ENCODE measurements around the gene TSC22D1.
A peak's percentile ranks its signal among the peaks of the same experiment; 100 is the strongest.

TSC22D1 gene

GRCh38 chr13:44592216-44592847 lies 16.2 kb upstream of the TSC22D1 start:
- WGBS (ENCODE audit: extremely low coverage, insufficient coverage, low lambda C conversion rate), result no CpG with 5 or more reads among the region's 6 CpGs

DNA sequence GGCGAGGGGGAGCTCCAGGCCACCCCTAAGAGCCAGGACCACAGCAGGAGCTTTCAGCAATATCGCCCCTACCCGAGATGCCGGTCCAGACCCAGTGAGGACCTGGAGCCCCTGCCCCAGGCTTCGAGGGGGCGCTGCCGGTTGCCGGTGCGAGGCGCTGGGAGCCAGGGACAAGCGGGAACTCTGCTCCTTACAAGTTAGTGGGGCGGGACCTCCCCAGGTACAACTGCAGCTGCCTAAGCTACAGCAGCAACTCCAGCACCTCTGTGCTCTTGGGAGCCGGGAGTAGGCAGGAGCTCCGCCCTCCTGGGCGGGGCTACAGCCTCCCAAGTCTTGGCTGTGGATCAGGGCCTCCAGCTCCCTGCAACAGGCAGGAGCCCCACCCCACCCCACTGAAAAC lies 15.2 kb upstream of the TSC22D1 start:
- no peaks in the 10 kb centered on the region for H3K4me1 ChIP-seq (ENCODE audit: control insufficient read depth, low read depth, low read length)
- no peak overlapping the region for H2BK15ac ChIP-seq (replicated peaks; ENCODE audit: low read depth)
- no peak overlapping the region for H4K8ac ChIP-seq (ENCODE audit: low read depth, low read length)
- H4K5ac ChIP-seq (ENCODE audit: low read length), result no peak overlapping the region
- H3K56ac ChIP-seq (ENCODE audit: low read length), result no peak overlapping the region
- DNase-seq, result peak; percentile 23
- H3K18ac ChIP-seq (ENCODE audit: low read length), result no peak overlapping the region
- no peaks in the 10 kb centered on the region for H3K36me3 ChIP-seq (ENCODE audit: control insufficient read depth, insufficient read depth, low read length)
- no peaks in the 10 kb centered on the region for H3K79me1 ChIP-seq (ENCODE audit: low read length)
- no peak overlapping the region for H2AK5ac ChIP-seq (ENCODE audit: low read length)
- no peak overlapping the region for H3K27ac ChIP-seq (ENCODE audit: low read depth, low read length)
- H3K79me2 ChIP-seq (ENCODE audit: control insufficient read depth, insufficient read depth, low read length), result no peaks in the 10 kb centered on the region
- no peak overlapping the region for H3K23ac ChIP-seq (ENCODE audit: low read length)
- no peak overlapping the region for H2BK120ac ChIP-seq (ENCODE audit: low read depth, low read length)
- no peaks in the 10 kb centered on the region for H3K27me3 ChIP-seq (ENCODE audit: insufficient read depth, low read length, poor library complexity)
- H2BK5ac ChIP-seq (ENCODE audit: low read length), result no peak overlapping the region
- no peak overlapping the region for H3K4me2 ChIP-seq (ENCODE audit: low read length)
- no peak overlapping the region for H3K4ac ChIP-seq (ENCODE audit: low read depth, low read length)
- no peak overlapping the region for H3K9ac ChIP-seq (ENCODE audit: low read length)
- no CpG with 5 or more reads among the region's 15 CpGs for WGBS (ENCODE audit: extremely low coverage, insufficient coverage, low lambda C conversion rate)
- H3K4me3 ChIP-seq (ENCODE audit: low read length), result no peak overlapping the region

More at GRCh38 chr13:44592216-44592847, 16.2 kb upstream of the TSC22D1 start:
- no peak for DNase-seq
- H3K23ac ChIP-seq (ENCODE audit: low read length), result no peak overlapping the region
- no peak overlapping the region for H3K9ac ChIP-seq (ENCODE audit: low read length)
- H3K79me2 ChIP-seq (ENCODE audit: control insufficient read depth, insufficient read depth, low read length), result no peaks in the 10 kb centered on the region
- no peak overlapping the region for H3K4ac ChIP-seq (ENCODE audit: low read depth, low read length)
- no peaks in the 10 kb centered on the region for H3K79me1 ChIP-seq (ENCODE audit: low read length)
- no peaks in the 10 kb centered on the region for H3K4me1 ChIP-seq (ENCODE audit: control insufficient read depth, low read depth, low read length)
- no peak overlapping the region for H3K4me3 ChIP-seq (ENCODE audit: low read length)
- H4K5ac ChIP-seq (ENCODE audit: low read length), result no peak overlapping the region
- no peak overlapping the region for H2BK5ac ChIP-seq (ENCODE audit: low read length)
- no peak overlapping the region for H3K56ac ChIP-seq (ENCODE audit: low read length)
- no peak overlapping the region for H2BK15ac ChIP-seq (replicated peaks; ENCODE audit: low read depth)
- no peak overlapping the region for H3K4me2 ChIP-seq (ENCODE audit: low read length)
- H3K27ac ChIP-seq (ENCODE audit: low read depth, low read length), result no peak overlapping the region
- H3K18ac ChIP-seq (ENCODE audit: low read length), result no peak overlapping the region
- no peak overlapping the region for H2AK5ac ChIP-seq (ENCODE audit: low read length)
- no peak overlapping the region for H2BK120ac ChIP-seq (ENCODE audit: low read depth, low read length)
- no peak overlapping the region for H4K8ac ChIP-seq (ENCODE audit: low read depth, low read length)
- H3K36me3 ChIP-seq (ENCODE audit: control insufficient read depth, insufficient read depth, low read length), result no peaks in the 10 kb centered on the region
- no peaks in the 10 kb centered on the region for H3K27me3 ChIP-seq (ENCODE audit: insufficient read depth, low read length, poor library complexity)

- H4K5ac ChIP-seq (ENCODE audit: low read length), result no peak overlapping the region
- no peaks in the 10 kb centered on the region for H3K4me1 ChIP-seq (ENCODE audit: control insufficient read depth, low read depth, low read length)
These were observed 7.0 kb upstream of the TSC22D1 start for GRCh38 chr13:44583137-44583536.

GRCh38 chr13:44578067-44578400 lies 1.9 kb upstream of the TSC22D1 start:
- Histone ChIP-seq H3K4me1 (ENCODE audit: control insufficient read depth, low read depth, low read length) (peaks cover 11% of the 10 kb centered on the region), H3K79me2 (ENCODE audit: control insufficient read depth, insufficient read depth, low read length) (peaks cover 20% of the 10 kb centered on the region), H3K9ac (ENCODE audit: low read length) (peak overlapping the region; percentile 77), H3K79me1 (ENCODE audit: low read length) (peaks cover 15% of the 10 kb centered on the region), H3K4ac (ENCODE audit: low read depth, low read length) (no peak overlapping the region), H3K27ac (ENCODE audit: low read depth, low read length) (peak overlapping the region; percentile 94), H3K4me2 (ENCODE audit: low read length) (peak overlapping the region; percentile 86), H2BK120ac (ENCODE audit: low read depth, low read length) (no peak overlapping the region), H2BK15ac (replicated peaks; ENCODE audit: low read depth) (no peak overlapping the region), H3K18ac (ENCODE audit: low read length) (peak overlapping the region; percentile 29), H3K23ac (ENCODE audit: low read length) (peak overlapping the region; percentile 29), H4K8ac (ENCODE audit: low read depth, low read length) (no peak overlapping the region), H3K36me3 (ENCODE audit: control insufficient read depth, insufficient read depth, low read length) (no peaks in the 10 kb centered on the region), H4K5ac (ENCODE audit: low read length) (no peak overlapping the region), H3K56ac (ENCODE audit: low read length) (peak overlapping the region; percentile 87), H2BK5ac (ENCODE audit: low read length) (peak overlapping the region; percentile 19), H3K27me3 (ENCODE audit: insufficient read depth, low read length, poor library complexity) (no peaks in the 10 kb centered on the region), H3K4me3 (ENCODE audit: low read length) (peak overlapping the region; percentile 59), H2AK5ac (ENCODE audit: low read length) (no peak overlapping the region)
- no CpG with 5 or more reads among the region's 15 CpGs for WGBS (ENCODE audit: extremely low coverage, insufficient coverage, low lambda C conversion rate)
- peak; percentile 74 for DNase-seq

More at GRCh38 chr13:44583137-44583536, 7.0 kb upstream of the TSC22D1 start:
- Histone ChIP-seq H3K27me3 (ENCODE audit: insufficient read depth, low read length, poor library complexity) (no peaks in the 10 kb centered on the region), H3K4me2 (ENCODE audit: low read length) (no peak overlapping the region), H3K36me3 (ENCODE audit: control insufficient read depth, insufficient read depth, low read length) (no peaks in the 10 kb centered on the region), H3K79me1 (ENCODE audit: low read length) (no peaks in the 10 kb centered on the region), H3K79me2 (ENCODE audit: control insufficient read depth, insufficient read depth, low read length) (no peaks in the 10 kb centered on the region), H2AK5ac (ENCODE audit: low read length) (no peak overlapping the region), H3K9ac (ENCODE audit: low read length) (no peak overlapping the region), H3K4ac (ENCODE audit: low read depth, low read length) (no peak overlapping the region), H3K4me3 (ENCODE audit: low read length) (no peak overlapping the region), H2BK5ac (ENCODE audit: low read length) (no peak overlapping the region), H3K18ac (ENCODE audit: low read length) (no peak overlapping the region), H4K8ac (ENCODE audit: low read depth, low read length) (no peak overlapping the region), H2BK120ac (ENCODE audit: low read depth, low read length) (no peak overlapping the region), H3K56ac (ENCODE audit: low read length) (no peak overlapping the region), H3K23ac (ENCODE audit: low read length) (no peak overlapping the region), H3K27ac (ENCODE audit: low read depth, low read length) (no peak overlapping the region), H2BK15ac (replicated peaks; ENCODE audit: low read depth) (no peak overlapping the region)
- no peak for DNase-seq
- no CpG with 5 or more reads among the region's 3 CpGs for WGBS (ENCODE audit: extremely low coverage, insufficient coverage, low lambda C conversion rate)

- H2BK5ac ChIP-seq (ENCODE audit: low read length), result peak overlapping the region; percentile 19
- no peaks in the 10 kb centered on the region for H3K27me3 ChIP-seq (ENCODE audit: insufficient read depth, low read length, poor library complexity)
- no peaks in the 10 kb centered on the region for H3K36me3 ChIP-seq (ENCODE audit: control insufficient read depth, insufficient read depth, low read length)
- no peak overlapping the region for H2AK5ac ChIP-seq (ENCODE audit: low read length)
- no CpG with 5 or more reads among the region's 94 CpGs for WGBS (ENCODE audit: extremely low coverage, insufficient coverage, low lambda C conversion rate)
- no peak overlapping the region for H2BK120ac ChIP-seq (ENCODE audit: low read depth, low read length)
- H3K56ac ChIP-seq (ENCODE audit: low read length), result peak overlapping the region; percentile 95
- H4K8ac ChIP-seq (ENCODE audit: low read depth, low read length), result no peak overlapping the region
- H3K4me2 ChIP-seq (ENCODE audit: low read length), result peak overlapping the region; percentile 86
- H3K79me2 ChIP-seq (ENCODE audit: control insufficient read depth, insufficient read depth, low read length), result peaks cover 22% of the 10 kb centered on the region
- H4K5ac ChIP-seq (ENCODE audit: low read length), result no peak overlapping the region
- peak; percentile 98 for DNase-seq
- H3K4me1 ChIP-seq (ENCODE audit: control insufficient read depth, low read depth, low read length), result peaks cover 11% of the 10 kb centered on the region
- peak overlapping the region; percentile 94 for H3K18ac ChIP-seq (ENCODE audit: low read length)
- H3K23ac ChIP-seq (ENCODE audit: low read length), result peak overlapping the region; percentile 29
- peaks cover 15% of the 10 kb centered on the region for H3K79me1 ChIP-seq (ENCODE audit: low read length)
- no peak overlapping the region for H3K4ac ChIP-seq (ENCODE audit: low read depth, low read length)
- peak overlapping the region; percentile 92 for H3K9ac ChIP-seq (ENCODE audit: low read length)
- H2BK15ac ChIP-seq (replicated peaks; ENCODE audit: low read depth), result no peak overlapping the region
- peak overlapping the region; percentile 98 for H3K27ac ChIP-seq (ENCODE audit: low read depth, low read length)
- H3K4me3 ChIP-seq (ENCODE audit: low read length), result peak overlapping the region; percentile 75
These were observed 1.3 kb upstream of the TSC22D1 start for GRCh38 chr13:44577236-44578066.

Measured in mesendoderm (in vitro differentiated cells).